Suprapubic skin (tissue), 4 donors: ENCODE results near the gene LIN37. TPM values are rescaled to one million over a fixed set of nuclear protein-coding genes. Genes with fewer than 3 reads are reported as not detected.

Experiments used
- DNase-seq, 2 donors: peaks; one replicate each; pipeline ENCODE4 v3.0.0-alpha.2; 2019; ENCODE audit warnings: low spot score in 2 of 2
- H3K27ac ChIP-seq: fragments of 200-600 bp; sonication (generic); one replicate; pipeline ENCODE4 v1.5.1; 2019
- H3K27me3 ChIP-seq: fragments of 200-600 bp; sonication (generic); one replicate; pipeline ENCODE4 v1.5.1; 2019
- H3K36me3 ChIP-seq: fragments of 200-600 bp; sonication (generic); one replicate; pipeline ENCODE4 v1.5.1; 2019
- H3K4me1 ChIP-seq: fragments of 200-600 bp; sonication (generic); one replicate; pipeline ENCODE4 v1.5.1; 2019
- H3K4me3 ChIP-seq: fragments of 200-600 bp; sonication (generic); one replicate; pipeline ENCODE4 v1.5.1; 2019; ENCODE audit warnings: mild to moderate bottlenecking
- H3K9me3 ChIP-seq: fragments of 200-600 bp; sonication (generic); one replicate; pipeline ENCODE4 v1.5.1; 2019
- EP300 ChIP-seq: sonication (generic); formaldehyde crosslinking; IDR thresholded peaks from one replicate; pipeline ENCODE4 v1.6.1; 2017; ENCODE audit warnings: antibody characterized with exemption
- POLR2A ChIP-seq, 2 donors: fragments of 450-650 bp; IDR thresholded peaks; one replicate each; pipeline ENCODE4 v1.6.1; 2017; ENCODE audit warnings: antibody characterized with exemption in 2 of 2, mild to moderate bottlenecking in 2 of 2, moderate library complexity in 2 of 2
- POLR2AphosphoS5 ChIP-seq, 3 donors: sonication (generic); formaldehyde crosslinking; IDR thresholded peaks; one replicate each; pipeline ENCODE4 v1.6.1; 2017; ENCODE audit warnings: antibody characterized with exemption in 3 of 3
- WGBS: methylation state at CpG from one replicate; pipeline ENCODE4 v1.1.5; 2018; 5-methylcytosine and 5-hydroxymethylcytosine counted together
- total RNA-seq, 4 donors: library from RNA; depleted of rRNA; stranded (reverse); fragments of >200 nt; gene quantifications; one replicate each; pipeline ENCODE4 v1.1.0, GENCODE V29; 2016
- TF ChIP-seq, protein P1 (sequence below), 2 donors: fragments of 200-600 bp in 1 of 2; fragments of 450-650 bp in 1 of 2; sonication (generic) in 1 of 2; IDR thresholded peaks; one replicate each; pipeline ENCODE4 v1.5.1; 2016 to 2019; ENCODE audit warnings: antibody characterized with exemption in 2 of 2, mild to moderate bottlenecking in 1 of 2, moderate library complexity in 1 of 2

Gene LIN37
- total RNA-seq, 4 donors from 2014 or later: 11.0 to 21.5 (median 20.0) TPM

- Histone ChIP-seq H3K27me3 (no peaks in the 10 kb centered on the region), H3K27ac (no peak overlapping the region), H3K36me3 (no peaks in the 10 kb centered on the region), H3K4me3 (no peak overlapping the region), H3K9me3 (no peaks in the 10 kb centered on the region), H3K4me1 (peaks cover 31% of the 10 kb centered on the region)
- 75% methylated on average over 14 of the region's 14 CpGs for WGBS
- TF ChIP-seq POLR2AphosphoS5 (IDR thresholded peaks at IDR 0.05) (no peak), EP300 (no peak), POLR2A (IDR thresholded peaks at IDR 0.05) (no peak)
- TF ChIP-seq, protein P1, sequence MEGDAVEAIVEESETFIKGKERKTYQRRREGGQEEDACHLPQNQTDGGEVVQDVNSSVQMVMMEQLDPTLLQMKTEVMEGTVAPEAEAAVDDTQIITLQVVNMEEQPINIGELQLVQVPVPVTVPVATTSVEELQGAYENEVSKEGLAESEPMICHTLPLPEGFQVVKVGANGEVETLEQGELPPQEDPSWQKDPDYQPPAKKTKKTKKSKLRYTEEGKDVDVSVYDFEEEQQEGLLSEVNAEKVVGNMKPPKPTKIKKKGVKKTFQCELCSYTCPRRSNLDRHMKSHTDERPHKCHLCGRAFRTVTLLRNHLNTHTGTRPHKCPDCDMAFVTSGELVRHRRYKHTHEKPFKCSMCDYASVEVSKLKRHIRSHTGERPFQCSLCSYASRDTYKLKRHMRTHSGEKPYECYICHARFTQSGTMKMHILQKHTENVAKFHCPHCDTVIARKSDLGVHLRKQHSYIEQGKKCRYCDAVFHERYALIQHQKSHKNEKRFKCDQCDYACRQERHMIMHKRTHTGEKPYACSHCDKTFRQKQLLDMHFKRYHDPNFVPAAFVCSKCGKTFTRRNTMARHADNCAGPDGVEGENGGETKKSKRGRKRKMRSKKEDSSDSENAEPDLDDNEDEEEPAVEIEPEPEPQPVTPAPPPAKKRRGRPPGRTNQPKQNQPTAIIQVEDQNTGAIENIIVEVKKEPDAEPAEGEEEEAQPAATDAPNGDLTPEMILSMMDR (IDR thresholded peaks at IDR 0.05): no peak
- peak in 1 of 2 donors; percentile 76 for DNase-seq
These were observed 33.6 kb upstream of the LIN37 start for GRCh38 chr19:35714601-35715354.

DNA sequence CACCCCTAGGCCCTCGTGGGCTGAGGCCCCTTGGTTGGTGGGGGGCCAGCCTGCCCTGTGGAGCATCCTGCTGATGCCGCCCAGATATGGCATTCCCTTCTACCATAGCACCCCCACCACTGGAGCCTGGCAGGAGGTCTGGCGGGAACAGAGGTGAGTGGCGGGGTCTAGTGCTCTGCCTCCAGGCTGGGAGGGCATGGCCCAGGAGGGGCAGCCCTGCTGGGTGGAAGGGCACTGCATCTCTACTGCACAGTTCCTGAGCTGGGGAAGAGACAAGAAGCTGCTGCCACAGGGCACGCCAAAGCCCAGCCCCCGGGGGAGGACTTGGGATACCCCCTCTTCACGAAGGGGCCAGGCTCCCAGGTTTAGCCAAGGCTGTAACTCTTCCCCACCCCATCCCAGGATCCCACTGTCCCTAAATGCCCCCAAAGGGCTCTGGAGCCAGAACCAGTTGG, 33.0 kb upstream of the LIN37 start:
- peak in 1 of 2 donors; percentile 70 for DNase-seq
- TF ChIP-seq, protein P1 (IDR thresholded peaks at IDR 0.05): no peak
- TF ChIP-seq POLR2AphosphoS5 (IDR thresholded peaks at IDR 0.05): no peak
- TF ChIP-seq EP300: no peak
- no peak for TF ChIP-seq POLR2A (IDR thresholded peaks at IDR 0.05)
- Histone ChIP-seq H3K36me3 (peaks cover 2% of the 10 kb centered on the region), H3K27me3 (no peaks in the 10 kb centered on the region), H3K9me3 (no peaks in the 10 kb centered on the region), H3K4me3 (peak overlapping the region; percentile 89), H3K27ac (no peak overlapping the region), H3K4me1 (peaks cover 34% of the 10 kb centered on the region)
- 92% methylated on average over 2 of the region's 7 CpGs for WGBS

GRCh38 chr19:35715981-35716800, 32.2 kb upstream of the LIN37 start:
- Histone ChIP-seq H3K4me3 (peak overlapping the region; percentile 89), H3K27ac (peak overlapping the region; percentile 91), H3K36me3 (peaks cover 10% of the 10 kb centered on the region), H3K27me3 (no peaks in the 10 kb centered on the region), H3K9me3 (no peaks in the 10 kb centered on the region), H3K4me1 (peaks cover 34% of the 10 kb centered on the region)
- DNase-seq: peak in 1 of 2 donors; percentile 81
- 1% methylated on average over 34 of the region's 52 CpGs for whole genome bisulfite sequencing
- TF ChIP-seq EP300 (no peak), POLR2A (IDR thresholded peaks at IDR 0.05) (no peak), POLR2AphosphoS5 (IDR thresholded peaks at IDR 0.05) (no peak)
- TF ChIP-seq, protein P1 (IDR thresholded peaks at IDR 0.05): no peak

DNA sequence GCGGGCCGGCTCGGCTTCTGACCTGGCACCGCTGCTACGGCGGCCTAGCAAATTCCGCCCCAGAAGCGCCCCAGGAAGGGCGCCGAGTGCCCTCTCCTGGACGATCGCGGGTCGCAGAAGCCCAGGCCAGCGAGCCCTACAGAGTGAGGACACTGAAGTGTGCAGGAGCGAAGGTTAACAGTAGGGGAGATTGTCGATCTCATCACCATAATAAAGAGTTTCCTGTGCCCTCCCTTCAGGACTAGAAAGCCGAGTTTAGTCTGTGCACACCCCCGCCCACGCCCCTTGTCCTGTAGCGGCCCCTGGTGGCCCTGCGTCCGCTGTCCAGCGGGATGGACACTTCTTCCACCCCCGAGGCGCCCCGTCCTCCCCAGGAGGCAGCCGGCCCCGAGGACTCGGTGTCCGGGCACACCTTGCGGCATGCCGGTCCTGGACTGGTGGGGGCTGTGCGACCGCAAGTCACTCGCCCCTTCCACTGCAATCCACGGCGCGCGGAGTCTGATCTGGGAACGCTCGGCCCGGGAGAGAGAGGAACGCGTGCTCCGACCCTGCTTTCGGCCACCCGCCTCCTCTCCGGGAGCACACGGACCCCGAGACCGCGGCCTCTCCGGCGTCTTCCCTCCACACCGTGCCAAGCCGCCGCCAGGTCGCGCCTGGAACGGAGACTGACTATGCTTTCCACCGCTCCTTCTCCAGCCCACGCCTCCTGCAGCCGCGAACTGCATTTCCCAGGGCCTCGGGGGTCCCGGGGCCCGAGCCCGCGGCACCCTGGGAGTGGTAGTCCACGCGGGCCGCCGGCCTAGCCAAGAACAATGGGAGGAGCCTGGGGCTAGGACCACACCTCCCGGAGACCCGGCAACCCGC, 31.3 kb upstream of the LIN37 start:
- 1% methylated on average over 15 of the region's 77 CpGs for WGBS
- Histone ChIP-seq H3K4me3 (peak overlapping the region; percentile 89), H3K36me3 (peaks cover 17% of the 10 kb centered on the region), H3K27ac (peak overlapping the region; percentile 91), H3K27me3 (no peaks in the 10 kb centered on the region), H3K9me3 (no peaks in the 10 kb centered on the region), H3K4me1 (peaks cover 34% of the 10 kb centered on the region)
- peak; percentile 96 to 97 for DNase-seq
- TF ChIP-seq EP300 (no peak), POLR2AphosphoS5 (IDR thresholded peaks at IDR 0.05) (no peak), POLR2A (IDR thresholded peaks at IDR 0.05) (peak in 1 of 2 donors; percentile 6)
- TF ChIP-seq, protein P1 (IDR thresholded peaks at IDR 0.05): peak; percentile 66 to 87
